Adipocyte (in vitro differentiated cells): ENCODE data around the gene TBC1D4.

Source experiments
- DNase-seq: peaks from one replicate; pipeline ENCODE4 v3.0.0-alpha.2; 2015; ENCODE audit warnings: low read depth
- H3K27me3 ChIP-seq: replicated peaks from 2 replicates; pipeline ENCODE4 v1.7.0; 2013; ENCODE audit warnings: mild to moderate bottlenecking, low read length, moderate library complexity; ENCODE audit not compliant: control insufficient read depth, insufficient read depth
- H3K36me3 ChIP-seq: 2 replicates; pipeline ENCODE4 v1.7.0; 2013; ENCODE audit warnings: low read length, mild to moderate bottlenecking, moderate library complexity; ENCODE audit not compliant: control insufficient read depth, insufficient read depth, severe bottlenecking
- H3K4me1 ChIP-seq: 2 replicates; pipeline ENCODE4 v1.7.0; 2013; ENCODE audit warnings: mild to moderate bottlenecking, low read length, moderate library complexity; ENCODE audit not compliant: control insufficient read depth, insufficient read depth
- H3K4me3 ChIP-seq: 2 replicates; pipeline ENCODE4 v1.7.0; 2013; ENCODE audit warnings: mild to moderate bottlenecking, low read length, moderate library complexity
- H3K9ac ChIP-seq: 2 replicates; pipeline ENCODE4 v1.7.0; 2013; ENCODE audit warnings: mild to moderate bottlenecking, low read length, moderate library complexity
- H3K9me3 ChIP-seq: 2 replicates; pipeline ENCODE4 v1.7.0; 2013; ENCODE audit warnings: mild to moderate bottlenecking, low read length, moderate library complexity; ENCODE audit not compliant: control insufficient read depth

TBC1D4 gene

DNA sequence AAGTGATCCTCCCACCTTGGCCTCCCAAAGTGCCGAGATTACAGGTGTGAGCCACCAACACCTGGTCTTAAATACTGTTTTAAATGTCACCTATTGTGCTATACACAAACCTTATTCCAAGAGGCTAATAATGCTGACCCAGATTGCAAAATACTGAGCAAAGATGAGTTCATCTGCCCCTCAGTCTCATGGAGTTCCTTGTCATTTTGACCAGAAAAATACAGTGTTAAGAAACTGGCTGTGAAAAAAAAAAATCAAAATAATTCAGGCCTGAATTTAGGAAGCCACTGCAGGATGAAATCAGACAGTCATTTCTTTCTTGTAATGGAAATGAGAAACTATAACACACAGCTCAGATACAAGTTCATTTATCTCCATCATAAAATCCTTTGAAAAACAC, 59.9 kb downstream of the TBC1D4 start:
- Histone ChIP-seq H3K9ac (no peak overlapping the region), H3K4me1 (peaks cover 49% of the 10 kb centered on the region), H3K27me3 (no peaks in the 10 kb centered on the region), H3K9me3 (no peaks in the 10 kb centered on the region), H3K4me3 (no peak overlapping the region), H3K36me3 (no peaks in the 10 kb centered on the region)
- no peak for DNase-seq

GRCh38 chr13:75421133-75421532, 60.8 kb downstream of the TBC1D4 start:
- peaks cover 58% of the 10 kb centered on the region for H3K4me1 ChIP-seq
- no peak overlapping the region for H3K4me3 ChIP-seq
- H3K27me3 ChIP-seq = no peaks in the 10 kb centered on the region
- no peaks in the 10 kb centered on the region for H3K9me3 ChIP-seq
- no peak for DNase-seq
- H3K9ac ChIP-seq = no peak overlapping the region
- no peaks in the 10 kb centered on the region for H3K36me3 ChIP-seq

- Histone ChIP-seq H3K36me3 (no peaks in the 10 kb centered on the region), H3K9ac (no peak overlapping the region), H3K27me3 (no peaks in the 10 kb centered on the region), H3K4me3 (no peak overlapping the region), H3K4me1 (peaks cover 69% of the 10 kb centered on the region), H3K9me3 (no peaks in the 10 kb centered on the region)
- DNase-seq = no peak
These were observed 62.3 kb downstream of the TBC1D4 start for GRCh38 chr13:75419656-75420055.

DNA sequence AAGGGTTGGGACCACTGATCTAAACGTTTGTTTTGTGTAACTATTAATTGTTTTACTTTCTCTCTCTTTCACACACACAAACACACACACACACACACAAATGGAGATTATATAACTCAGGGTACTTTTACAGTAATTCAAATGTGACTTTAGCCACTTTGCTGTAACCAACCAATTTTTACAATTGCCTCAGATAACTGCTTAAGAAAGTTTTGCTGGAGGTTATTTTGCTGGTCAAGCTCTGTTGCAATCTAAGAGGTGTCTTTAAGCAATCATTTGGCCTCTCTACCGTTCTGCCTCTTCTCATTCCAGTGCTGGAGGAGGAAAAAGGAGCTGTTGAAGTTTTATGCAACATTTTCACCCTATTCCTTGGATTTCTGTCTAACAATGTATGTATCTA, 63.0 kb downstream of the TBC1D4 start:
- peak; percentile 78 for DNase-seq

DNA sequence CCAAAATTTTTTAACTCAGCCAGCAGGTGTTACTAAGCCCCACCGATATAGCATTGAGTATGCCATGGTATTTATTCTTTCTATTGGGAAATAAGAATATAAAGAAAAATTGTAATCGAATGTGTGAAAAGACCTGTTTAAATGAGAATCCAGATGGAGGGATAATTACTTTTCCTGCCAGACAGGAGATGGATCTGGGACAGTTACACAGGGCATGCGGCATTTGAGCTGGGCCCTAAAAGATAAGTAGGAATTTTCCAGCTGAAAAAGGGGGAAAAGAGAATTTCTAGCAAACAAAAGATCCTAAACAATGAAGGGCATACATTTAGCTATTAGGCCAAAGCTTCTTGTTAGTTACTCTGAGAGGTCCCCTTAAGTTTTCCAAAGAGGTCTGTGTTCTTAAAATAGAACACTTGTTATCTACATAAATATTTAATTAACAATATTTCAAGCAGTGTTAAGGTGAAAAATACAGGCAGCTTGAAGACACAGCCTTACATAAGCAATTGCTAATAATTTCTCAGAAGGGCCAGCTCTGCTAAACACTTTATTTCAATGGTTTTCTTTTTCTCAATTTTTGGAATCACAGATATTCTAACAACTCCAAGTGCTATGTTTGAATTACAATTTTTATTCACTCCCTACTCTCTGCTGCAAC, 63.7 kb downstream of the TBC1D4 start:
- no peak for DNase-seq
- H3K27me3 ChIP-seq = no peaks in the 10 kb centered on the region

More for the DNA sequence above, 63.0 kb downstream of the TBC1D4 start:
- Histone ChIP-seq H3K4me1 (peaks cover 69% of the 10 kb centered on the region), H3K36me3 (no peaks in the 10 kb centered on the region), H3K9me3 (no peaks in the 10 kb centered on the region), H3K27me3 (no peaks in the 10 kb centered on the region), H3K9ac (no peak overlapping the region), H3K4me3 (no peak overlapping the region)

GRCh38 chr13:75417656-75418055, 64.3 kb downstream of the TBC1D4 start:
- peaks cover 67% of the 10 kb centered on the region for H3K4me1 ChIP-seq

More for the DNA sequence above, 63.7 kb downstream of the TBC1D4 start:
- Histone ChIP-seq H3K4me3 (no peak overlapping the region), H3K9me3 (no peaks in the 10 kb centered on the region), H3K36me3 (no peaks in the 10 kb centered on the region), H3K4me1 (peaks cover 69% of the 10 kb centered on the region), H3K9ac (no peak overlapping the region)

DNA sequence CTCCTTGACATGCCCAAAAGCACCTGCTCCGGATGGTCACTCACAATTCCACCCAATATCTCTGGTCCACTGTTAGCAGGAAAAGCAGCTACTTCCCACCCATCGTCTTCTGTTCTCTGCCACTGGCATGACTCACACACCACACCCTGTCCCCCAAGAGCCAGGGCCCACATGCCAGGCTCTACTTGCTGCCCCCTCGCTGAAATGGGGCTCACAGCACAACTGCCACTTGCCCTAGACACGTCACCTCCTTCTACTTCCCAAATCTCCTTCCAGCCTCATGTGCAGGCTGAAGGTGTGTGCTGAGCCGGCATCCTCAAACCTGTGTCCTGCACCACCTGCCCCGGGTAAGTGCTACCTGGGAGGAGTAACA, 65.0 kb downstream of the TBC1D4 start:
- H3K36me3 ChIP-seq = no peaks in the 10 kb centered on the region
- DNase-seq = no peak
- H3K27me3 ChIP-seq = no peaks in the 10 kb centered on the region
- no peaks in the 10 kb centered on the region for H3K9me3 ChIP-seq
- peaks cover 60% of the 10 kb centered on the region for H3K4me1 ChIP-seq
- H3K9ac ChIP-seq = no peak overlapping the region
- no peak overlapping the region for H3K4me3 ChIP-seq

More at GRCh38 chr13:75417656-75418055, 64.3 kb downstream of the TBC1D4 start:
- DNase-seq = no peak
- Histone ChIP-seq H3K9me3 (no peaks in the 10 kb centered on the region), H3K9ac (no peak overlapping the region), H3K27me3 (no peaks in the 10 kb centered on the region), H3K36me3 (no peaks in the 10 kb centered on the region), H3K4me3 (no peak overlapping the region)

GRCh38 chr13:75416327-75417011, 65.5 kb downstream of the TBC1D4 start:
- no peak for DNase-seq
- Histone ChIP-seq H3K9ac (peak overlapping the region; percentile 15), H3K4me1 (peaks cover 55% of the 10 kb centered on the region), H3K27me3 (no peaks in the 10 kb centered on the region), H3K4me3 (peak overlapping the region; percentile 3), H3K9me3 (no peaks in the 10 kb centered on the region), H3K36me3 (no peaks in the 10 kb centered on the region)

- Histone ChIP-seq H3K4me1 (peaks cover 49% of the 10 kb centered on the region), H3K27me3 (no peaks in the 10 kb centered on the region), H3K9ac (peak overlapping the region; percentile 15), H3K36me3 (no peaks in the 10 kb centered on the region), H3K9me3 (no peaks in the 10 kb centered on the region), H3K4me3 (no peak overlapping the region)
- DNase-seq = peak; percentile 91
These were observed 66.3 kb downstream of the TBC1D4 start for GRCh38 chr13:75415694-75416093.

DNA sequence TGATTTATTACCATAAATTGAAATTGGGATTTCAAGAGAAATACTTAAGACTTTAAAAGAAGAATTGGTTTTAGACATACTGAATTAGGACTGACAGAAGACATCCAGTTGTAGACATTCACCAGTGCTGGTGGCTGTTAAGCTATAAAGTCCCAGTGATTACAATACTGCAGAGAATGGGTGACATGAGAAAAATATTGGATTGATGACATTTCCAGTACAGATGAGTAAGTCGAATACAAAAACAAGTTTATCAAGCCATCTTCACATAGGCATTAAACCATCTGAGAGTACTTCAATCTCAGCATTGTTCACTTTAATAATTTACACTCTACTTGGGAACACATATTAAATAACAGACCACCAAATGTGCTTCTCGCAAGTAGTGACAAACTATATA, 66.8 kb downstream of the TBC1D4 start:
- H3K36me3 ChIP-seq = no peaks in the 10 kb centered on the region
- no peaks in the 10 kb centered on the region for H3K9me3 ChIP-seq
- peaks cover 49% of the 10 kb centered on the region for H3K4me1 ChIP-seq
- no peak overlapping the region for H3K9ac ChIP-seq
- DNase-seq = no peak
- no peaks in the 10 kb centered on the region for H3K27me3 ChIP-seq
- H3K4me3 ChIP-seq = no peak overlapping the region

DNA sequence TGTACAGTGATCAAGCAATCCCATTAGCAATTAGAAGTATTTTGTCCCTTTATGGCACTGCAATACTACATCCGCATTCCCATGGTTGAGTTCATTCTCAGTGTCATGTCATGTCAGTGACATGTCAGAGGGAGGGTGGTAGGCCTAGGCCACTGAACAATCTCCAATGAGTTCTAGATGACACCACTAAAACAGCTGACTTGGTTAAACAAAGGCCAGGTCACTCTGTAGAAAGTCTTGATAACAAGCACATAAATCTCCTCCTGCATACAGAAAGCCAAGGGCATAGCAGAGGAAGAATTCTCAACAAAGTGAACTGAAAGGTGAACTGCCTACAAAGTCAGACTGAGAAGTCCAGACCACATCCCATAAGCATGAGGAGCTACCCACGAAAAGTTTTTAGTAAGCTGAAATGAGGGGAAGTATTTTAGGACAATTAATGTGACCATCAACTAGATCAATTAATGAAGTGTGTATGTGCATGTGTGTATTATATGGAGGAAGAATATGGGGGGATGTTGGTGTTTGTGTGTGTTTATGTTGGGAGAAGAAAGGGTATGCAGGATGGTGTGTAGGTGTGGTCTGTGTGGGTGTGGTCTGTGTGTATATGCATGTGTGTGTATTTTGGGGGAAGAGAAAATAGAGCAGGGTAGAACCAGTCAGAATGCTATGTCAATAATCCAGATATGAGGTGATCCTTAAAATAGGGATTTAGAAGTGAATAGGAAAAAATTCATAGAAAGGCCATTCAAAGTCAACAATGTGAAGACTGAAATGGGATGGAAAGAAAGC, 67.7 kb downstream of the TBC1D4 start:
- DNase-seq = no peak
- Histone ChIP-seq H3K9me3 (no peaks in the 10 kb centered on the region), H3K36me3 (no peaks in the 10 kb centered on the region), H3K27me3 (no peaks in the 10 kb centered on the region), H3K9ac (no peak overlapping the region), H3K4me1 (peaks cover 41% of the 10 kb centered on the region), H3K4me3 (no peak overlapping the region)
